LHCN-M2 (cell line): Measurements from ENCODE around the gene RAB43. TPM values are rescaled to one million over a fixed set of nuclear protein-coding genes. Genes with fewer than 3 reads are reported as not detected.
"Not testable (repeated sequence)": the region's sequence is repeated elsewhere in the genome, so short reads cannot be mapped to it uniquely, and the experiment has no call there.

Source experiments
- DNase-seq: peaks from one replicate; pipeline ENCODE4 v3.0.0-alpha.2; 2012; ENCODE audit warnings: low read depth
- total RNA-seq: library from RNA; depleted of rRNA; stranded (reverse); fragments of >200 nt; gene quantifications from 2 replicates; pipeline ENCODE4 v1.2.3, GENCODE V29; 2014

RAB43 gene
- total RNA-seq, 1 experiment from 2014 or later = 16.3 TPM

GRCh38 chr3:129122412-129123011, 908 bp upstream of the RAB43 start:
- no peak for DNase-seq

GRCh38 chr3:129121016-129121791, 400 bp downstream of the RAB43 start:
- DNase-seq = peak; percentile 28

- peak; percentile 93 for DNase-seq
These were observed 1.2 kb downstream of the RAB43 start for GRCh38 chr3:129120254-129121004.

- no peak for DNase-seq
These were observed 2.1 kb downstream of the RAB43 start for GRCh38 chr3:129119365-129120100.

- DNase-seq = no peak
These were observed 2.9 kb downstream of the RAB43 start for GRCh38 chr3:129118745-129119144.

GRCh38 chr3:129117134-129117533, 4.5 kb downstream of the RAB43 start:
- no peak for DNase-seq

GRCh38 chr3:129116482-129116946, 5.1 kb downstream of the RAB43 start:
- peak; percentile 59 for DNase-seq

- DNase-seq = no peak
These were observed 7.1 kb downstream of the RAB43 start for GRCh38 chr3:129114455-129114854.

- no peak for DNase-seq
These were observed 9.1 kb downstream of the RAB43 start for GRCh38 chr3:129112308-129113052.

- not testable (repeated sequence) for DNase-seq
These were observed 10.4 kb downstream of the RAB43 start for GRCh38 chr3:129111076-129111780.

GRCh38 chr3:129107793-129108192, 13.8 kb downstream of the RAB43 start:
- DNase-seq = no peak

GRCh38 chr3:129106866-129107565, 14.6 kb downstream of the RAB43 start:
- peak; percentile 32 for DNase-seq

GRCh38 chr3:129106320-129106719, 15.3 kb downstream of the RAB43 start:
- no peak for DNase-seq

- no peak for DNase-seq
These were observed 15.7 kb downstream of the RAB43 start for GRCh38 chr3:129105862-129106261.

- DNase-seq = no peak
These were observed 17.0 kb downstream of the RAB43 start for GRCh38 chr3:129104498-129105079.

GRCh38 chr3:129104051-129104450, 17.6 kb downstream of the RAB43 start:
- DNase-seq = no peak

GRCh38 chr3:129103296-129103695, 18.3 kb downstream of the RAB43 start:
- DNase-seq = no peak

- no peak for DNase-seq
These were observed 20.1 kb downstream of the RAB43 start for GRCh38 chr3:129101370-129102138.
